Forelimb muscle (tissue), 1 donor: Measurements from ENCODE around the gene LZTS3. TPM values are rescaled to one million over a fixed set of nuclear protein-coding genes. Genes with fewer than 3 reads are reported as not detected.
"Not testable (repeated sequence)": the region's sequence is repeated elsewhere in the genome, so short reads cannot be mapped to it uniquely, and the experiment has no call there.

ENCODE experiments used
- DNase-seq: peaks from one replicate; pipeline ENCODE4 v3.0.0-alpha.2; 2013; ENCODE audit warnings: low read depth
- polyA plus RNA-seq: library from polyadenylated mRNA; unstranded; fragments of 120-200 nt; gene quantifications from one replicate; pipeline ENCODE4 v1.2.1, GENCODE V29; 2013; ENCODE audit not compliant: insufficient read length

LZTS3 gene
- polyA plus RNA-seq, 1 donor: 3.5 TPM

DNA sequence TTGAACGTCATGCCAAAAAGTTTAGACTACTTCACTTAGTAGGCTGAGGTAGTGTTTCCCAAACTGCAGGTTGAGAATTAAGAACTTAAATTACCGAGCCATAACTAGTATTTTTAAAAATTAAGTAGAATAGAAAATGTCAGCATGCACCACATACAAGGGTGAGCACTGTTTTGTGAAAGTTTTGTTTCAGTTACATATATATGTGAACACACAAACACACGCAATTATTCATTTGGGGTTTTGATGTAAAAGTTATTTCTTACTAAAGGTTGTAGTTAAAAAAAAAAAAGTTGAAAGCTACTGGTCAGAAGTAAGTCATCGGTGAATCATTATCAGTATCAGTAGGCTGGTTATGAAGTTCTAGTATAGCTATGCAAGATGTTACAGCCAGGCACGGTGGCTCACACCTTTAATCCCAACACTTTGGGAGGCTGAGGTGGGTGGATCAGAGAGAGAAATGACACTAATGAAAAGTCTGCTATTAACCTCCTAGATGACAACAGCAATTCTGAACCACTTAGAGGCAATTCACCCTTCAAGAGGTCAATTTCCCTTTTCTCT, 37.8 kb downstream of the LZTS3 start:
- DNase-seq: no peak

DNA sequence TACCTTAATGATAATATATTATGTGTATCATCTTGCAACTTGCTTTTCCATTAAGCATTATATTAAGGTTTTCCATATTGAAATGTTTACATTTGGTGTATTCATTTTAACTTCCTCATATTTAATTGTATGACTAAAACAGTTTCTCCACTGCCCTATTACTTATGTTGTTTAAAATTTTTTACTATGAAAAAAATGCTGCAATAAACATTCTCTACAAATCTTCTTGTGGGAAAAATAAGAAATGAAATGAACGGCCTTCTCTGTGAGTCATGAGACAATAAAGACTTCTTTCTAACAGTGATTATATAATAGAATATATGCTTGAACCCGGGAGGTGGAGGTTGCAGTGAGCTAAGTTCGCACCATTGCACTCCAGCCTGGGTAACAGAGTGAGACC, 39.2 kb downstream of the LZTS3 start:
- DNase-seq: no peak

- DNase-seq: no peak
These were observed 40.2 kb downstream of the LZTS3 start for GRCh38 chr20:3133155-3133554.

DNA sequence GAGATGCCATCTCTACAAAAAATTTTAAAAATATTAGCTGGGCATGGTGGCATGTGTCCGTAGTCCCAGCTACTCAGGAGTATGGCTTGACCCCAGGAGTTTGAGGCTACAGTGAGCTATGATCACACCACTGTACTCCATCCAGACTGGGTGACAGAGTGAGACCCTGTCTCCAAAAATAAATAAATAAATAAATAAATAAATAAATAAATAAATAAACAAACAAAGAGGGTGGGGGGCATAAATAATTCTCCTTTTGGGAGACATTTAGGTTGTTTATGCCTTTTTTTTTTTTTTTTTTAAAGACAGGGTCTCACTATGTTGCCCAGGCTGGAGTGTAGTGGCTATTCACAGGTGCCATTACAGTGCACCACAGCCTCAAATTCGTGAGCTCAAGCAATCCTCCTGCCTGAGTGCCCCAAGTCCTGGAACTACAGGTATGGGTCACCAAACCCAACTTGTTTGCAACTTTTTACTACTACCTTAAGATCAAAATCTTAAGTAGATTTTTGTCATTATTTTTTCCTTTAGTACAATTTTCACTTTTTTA, 43.2 kb downstream of the LZTS3 start:
- DNase-seq: no peak

GRCh38 chr20:3129094-3129493, 44.3 kb downstream of the LZTS3 start:
- no peak for DNase-seq

DNA sequence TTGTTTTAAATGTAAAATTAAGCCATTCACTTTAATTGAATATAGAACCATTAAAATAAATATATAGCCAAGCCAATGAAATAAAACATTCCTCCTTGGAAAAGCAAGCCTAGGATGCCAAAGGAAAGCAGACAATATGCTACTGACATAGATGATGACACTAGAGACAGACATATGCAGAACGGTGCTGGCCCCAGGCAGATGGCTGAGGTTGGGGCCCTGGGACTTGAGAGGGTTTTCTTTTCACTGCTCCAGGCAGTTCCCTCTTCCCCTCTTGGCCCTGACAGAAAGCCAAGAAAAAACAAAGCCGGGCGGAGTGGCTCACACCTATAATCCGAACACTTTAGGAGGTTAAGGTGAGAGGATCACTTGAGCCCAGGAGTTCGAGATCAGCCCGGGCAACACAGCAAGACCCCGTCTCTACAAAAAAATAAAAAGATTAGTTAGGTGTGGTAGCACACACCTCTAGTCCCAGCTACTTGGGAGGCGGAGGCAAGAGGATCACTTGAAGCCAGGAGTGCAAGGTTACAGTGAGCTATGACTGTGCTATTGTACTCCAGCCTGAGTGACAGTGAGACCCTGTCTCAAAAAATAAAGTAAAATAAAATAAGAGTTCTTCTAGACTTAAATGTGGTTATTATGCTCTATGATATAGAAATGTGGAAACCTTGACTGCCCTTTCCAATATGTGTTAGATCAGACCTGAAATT, 44.9 kb downstream of the LZTS3 start:
- no peak for DNase-seq

DNA sequence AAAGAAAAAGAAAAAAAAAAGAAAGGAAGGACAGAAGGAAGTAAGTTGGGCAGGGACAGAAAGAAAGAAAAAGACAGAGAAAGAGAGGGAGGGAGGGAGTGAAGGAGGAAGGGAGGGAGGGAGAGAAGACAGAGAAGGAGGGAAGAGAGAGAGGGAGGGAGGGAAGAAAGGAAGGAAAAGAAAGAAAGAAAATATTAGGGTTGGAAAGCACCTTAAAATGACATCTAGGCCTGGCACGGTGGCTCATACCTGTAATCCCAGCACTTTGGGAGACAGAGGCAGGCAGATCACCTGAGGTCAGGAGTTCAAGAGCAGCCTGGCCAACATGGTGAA, 46.9 kb downstream of the LZTS3 start:
- no peak for DNase-seq

DNA sequence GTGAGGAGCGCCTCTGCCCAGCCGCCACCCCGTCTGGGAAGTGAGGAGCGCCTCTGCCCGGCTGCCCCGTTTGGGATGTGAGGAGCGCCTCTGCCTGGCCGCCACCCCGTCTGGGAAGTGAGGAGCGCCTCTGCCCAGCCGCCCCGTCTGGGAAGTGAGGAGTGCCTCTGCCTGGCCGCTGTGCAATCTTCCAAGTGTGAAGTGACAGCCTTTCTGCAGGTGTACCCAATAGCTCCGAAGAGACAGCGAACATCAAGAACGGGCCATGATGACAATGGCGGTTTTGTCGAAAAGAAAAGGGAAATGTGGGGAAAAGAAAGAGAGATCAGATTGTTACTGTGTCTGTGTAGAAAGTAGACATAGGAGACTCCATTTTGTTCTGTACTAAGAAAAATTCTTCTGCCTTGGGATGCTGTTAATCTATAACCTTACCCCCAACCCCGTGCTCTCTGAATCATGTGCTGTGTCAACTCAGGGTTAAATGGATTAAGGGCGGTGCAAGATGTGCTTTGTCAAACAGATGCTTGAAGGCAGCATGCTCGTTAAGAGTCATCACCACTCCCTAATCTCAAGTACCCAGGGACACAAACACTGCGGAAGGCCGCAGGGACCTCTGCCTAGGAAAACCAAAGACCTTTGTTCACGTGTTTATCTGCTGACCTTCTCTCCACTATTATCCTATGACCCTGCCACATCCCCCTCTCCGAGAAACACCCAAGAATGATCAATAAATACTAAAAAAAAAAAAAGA, 47.4 kb downstream of the LZTS3 start:
- DNase-seq: not testable (repeated sequence)

GRCh38 chr20:3124773-3125560, 48.4 kb downstream of the LZTS3 start:
- DNase-seq: not testable (repeated sequence)

- DNase-seq: not testable (repeated sequence)
These were observed 49.2 kb downstream of the LZTS3 start for GRCh38 chr20:3124163-3124562.

DNA sequence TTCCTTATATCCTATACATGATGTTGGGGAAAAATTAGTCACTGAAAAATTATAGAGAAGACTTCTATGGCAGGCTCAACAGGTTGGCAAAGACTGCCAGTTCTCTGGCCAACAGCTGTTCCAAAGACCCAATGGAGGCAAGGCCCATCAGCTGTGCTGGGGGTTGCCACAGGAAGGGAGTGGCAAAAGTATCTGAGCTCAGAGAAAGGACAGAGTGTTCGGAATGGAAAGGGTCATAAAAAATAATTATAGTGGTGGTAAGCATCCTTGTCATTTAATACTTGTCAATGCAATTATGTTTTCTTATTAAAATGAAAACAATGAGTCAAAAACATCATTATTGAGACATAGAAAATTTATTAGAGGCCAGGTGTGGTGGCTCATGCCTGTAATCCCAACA, 49.8 kb downstream of the LZTS3 start:
- no peak for DNase-seq

- DNase-seq: no peak
These were observed 51.3 kb downstream of the LZTS3 start for GRCh38 chr20:3121955-3122610.

GRCh38 chr20:3121271-3121911, 52.0 kb downstream of the LZTS3 start:
- DNase-seq: no peak

- no peak for DNase-seq
These were observed 54.3 kb downstream of the LZTS3 start for GRCh38 chr20:3119044-3119443.

DNA sequence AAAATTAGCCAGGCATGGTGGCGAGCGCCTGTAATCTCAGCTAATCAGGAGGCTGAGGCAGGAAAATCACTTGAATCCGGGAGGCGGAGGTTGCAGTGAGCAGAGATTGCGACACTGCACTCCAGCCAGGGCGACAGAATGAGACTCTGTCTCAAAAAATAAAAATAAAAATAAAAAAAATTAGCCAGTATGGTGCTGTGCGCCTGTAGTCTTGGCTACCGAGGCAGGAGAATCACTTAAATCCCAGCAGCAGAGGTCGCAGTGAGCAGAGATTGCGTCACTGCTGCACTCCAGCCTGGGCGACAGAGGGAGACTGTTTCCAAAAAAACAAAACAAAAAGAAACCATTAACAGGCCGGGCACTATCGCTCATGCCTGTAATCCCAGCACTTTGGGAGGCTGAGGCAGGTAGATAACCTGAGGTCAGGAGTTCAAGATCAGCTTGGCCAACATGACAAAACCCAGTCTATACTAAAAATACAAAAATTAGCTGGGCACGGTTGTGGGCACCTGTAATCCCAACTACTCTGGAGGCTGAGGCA, 55.4 kb downstream of the LZTS3 start:
- peak; percentile 49 for DNase-seq

- no peak for DNase-seq
These were observed 57.0 kb downstream of the LZTS3 start for GRCh38 chr20:3116341-3116740.

DNA sequence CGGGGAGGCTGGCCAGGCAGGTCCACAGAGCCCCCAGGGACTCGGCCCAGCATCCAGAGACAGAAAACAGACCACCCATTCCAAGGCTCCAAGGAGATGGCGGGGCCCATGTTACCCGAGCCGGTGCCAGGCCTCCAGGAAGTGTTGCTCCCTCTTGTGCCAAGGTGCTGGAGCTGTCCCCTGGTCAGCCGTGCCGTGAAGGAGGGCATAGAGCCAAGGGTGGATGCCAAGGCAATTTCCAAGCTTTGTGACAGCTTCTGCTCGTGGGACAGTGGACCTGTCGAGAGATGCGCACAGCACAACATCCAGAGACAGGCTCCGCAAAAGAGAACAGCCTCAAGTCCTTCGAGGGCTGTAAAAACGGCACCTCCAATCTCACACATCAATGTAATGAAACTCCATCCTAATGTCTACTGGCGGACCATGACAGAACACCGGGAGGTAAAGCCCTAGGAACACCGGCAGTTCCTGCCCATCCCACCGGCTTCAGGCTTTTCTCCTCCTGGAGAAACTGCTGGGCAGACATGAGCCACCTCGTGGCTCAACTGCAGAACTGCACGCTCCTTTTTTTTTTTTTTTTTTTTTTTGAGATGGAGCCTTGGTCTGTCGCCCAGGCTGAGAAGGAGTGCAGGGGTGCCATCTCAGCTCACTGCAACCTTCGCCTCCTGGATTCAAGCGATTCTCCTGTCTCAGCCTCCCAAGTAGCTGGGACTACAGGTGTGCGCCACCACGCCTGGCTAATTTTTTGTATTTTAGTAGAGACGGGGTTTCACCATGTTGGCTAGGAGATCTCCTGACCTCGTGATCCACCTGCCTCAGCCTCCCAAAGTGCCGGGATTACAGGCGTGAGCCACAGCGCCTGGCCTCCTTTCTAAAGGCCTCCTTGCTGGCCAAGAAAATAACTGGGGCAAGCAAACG, 57.9 kb downstream of the LZTS3 start:
- DNase-seq: peak; percentile 22
